GM20431 (cell line): ENCODE measurements around the gene SPRED1.

ENCODE experiments used
- in situ Hi-C: fragments of 300-500 bp; cut with MseI, MboI; formaldehyde crosslinking; loops from one replicate; pipeline ENCODE4 v1.15.0; 2020; ENCODE audit warnings: low sequenced_read_pairs; ENCODE audit not compliant: unreplicated experiment

Gene SPRED1

GRCh38 chr15:38332711-38333110 is 80.1 kb downstream of the SPRED1 start:
- in situ Hi-C loops: no loop called here

- in situ Hi-C loops: no loop called here
Measured at GRCh38 chr15:38335116-38335515, 82.5 kb downstream of the SPRED1 start.

DNA sequence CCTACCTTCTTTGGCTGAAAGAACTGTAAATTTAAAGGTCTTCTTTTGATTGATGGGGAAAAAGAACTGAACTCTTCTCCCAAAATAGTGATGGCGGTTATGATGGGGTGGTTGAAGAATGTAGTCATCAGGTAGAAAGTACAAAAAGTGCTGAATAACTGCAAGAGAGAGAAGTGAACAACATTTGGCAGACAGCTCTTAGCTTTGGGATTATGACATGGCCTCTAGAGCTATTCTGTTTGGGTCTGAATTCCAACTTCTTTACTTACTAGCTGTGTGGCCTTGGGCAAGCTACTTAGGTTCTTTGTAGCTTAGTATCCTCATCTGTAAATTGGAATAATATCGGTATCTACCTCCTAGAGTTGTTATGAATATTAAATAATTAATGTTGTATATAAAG is 91.7 kb downstream of the SPRED1 start:
- in situ Hi-C loops: no loop called here

GRCh38 chr15:38349251-38349650 is 96.6 kb downstream of the SPRED1 start:
- in situ Hi-C loops: no loop called here

DNA sequence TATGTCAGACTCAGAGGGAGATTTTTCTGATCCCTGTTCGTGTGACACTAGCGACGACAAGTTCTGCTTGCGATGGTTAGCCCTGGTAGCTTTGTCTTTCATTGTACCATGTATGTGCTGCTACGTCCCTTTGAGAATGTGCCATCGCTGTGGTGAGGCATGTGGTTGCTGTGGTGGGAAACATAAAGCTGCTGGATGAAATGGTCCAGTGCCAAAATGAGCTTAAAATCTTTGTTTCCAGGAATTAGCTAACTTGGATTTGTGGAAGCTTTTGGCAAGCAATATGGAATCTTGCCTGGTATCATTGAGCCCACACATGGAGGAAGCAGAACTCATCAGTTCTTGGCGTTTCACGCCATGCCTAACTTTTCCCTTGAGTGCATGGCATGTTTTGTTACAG is 98.8 kb downstream of the SPRED1 start:
- in situ Hi-C loops: loop anchor here (10.0 kb wide), 1 partner anchor 347 kb away; no protein-coding TSS in a partner anchor

DNA sequence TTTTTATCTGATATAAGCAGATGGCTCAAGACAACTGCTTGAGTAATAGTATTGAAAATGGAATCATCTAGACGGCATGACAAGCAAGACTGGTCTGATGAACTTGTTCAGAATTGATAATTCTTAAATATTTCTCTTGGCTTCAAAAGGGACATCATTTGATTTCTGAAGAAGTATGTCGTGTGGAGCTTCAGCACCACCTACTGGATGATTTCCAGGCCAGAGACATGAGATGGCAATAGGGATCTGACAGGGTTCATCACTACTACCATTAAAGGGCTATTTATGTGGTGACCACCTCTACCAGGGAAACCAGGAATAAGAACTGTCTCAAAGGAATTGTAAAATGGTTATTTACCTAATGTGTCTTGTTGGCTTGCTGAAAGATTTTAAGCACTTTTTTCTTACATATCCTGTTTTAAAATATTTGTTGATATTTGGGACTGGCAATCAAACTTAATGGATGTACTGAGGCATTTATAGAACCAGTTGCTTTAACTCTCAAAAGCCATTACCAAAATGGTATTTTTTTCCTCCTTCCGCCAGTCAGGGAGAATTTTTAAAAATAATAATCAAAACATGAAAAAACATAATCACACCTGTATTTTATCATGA is 101.8 kb downstream of the SPRED1 start:
- in situ Hi-C loops: loop anchor here (10.0 kb wide), 1 partner anchor 350 kb away; no protein-coding TSS in a partner anchor

DNA sequence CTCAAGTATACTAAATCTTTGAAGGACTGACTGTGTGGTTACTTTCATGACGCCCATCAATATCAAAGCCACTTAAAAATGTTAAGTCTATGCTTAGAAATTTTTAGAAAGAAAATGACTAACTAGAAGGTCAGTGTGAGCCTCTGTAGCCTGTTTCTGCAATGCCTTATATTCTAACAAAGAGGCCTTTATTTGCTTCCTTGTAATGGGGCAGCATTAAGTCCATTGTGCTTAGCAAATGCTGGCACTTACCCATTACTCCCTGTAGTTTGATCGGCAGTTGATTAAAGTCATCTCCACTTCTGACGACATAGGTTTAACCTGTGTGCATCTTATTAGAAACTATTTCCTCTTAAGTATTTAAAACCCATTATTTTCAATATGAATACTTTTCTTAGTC is 109.7 kb downstream of the SPRED1 start:
- in situ Hi-C loops: no loop called here

GRCh38 chr15:38367476-38367875 is 114.8 kb downstream of the SPRED1 start:
- in situ Hi-C loops: no loop called here

- in situ Hi-C loops: no loop called here
Measured at GRCh38 chr15:38369936-38370478, 117.4 kb downstream of the SPRED1 start.

GRCh38 chr15:38373016-38373415 is 120.4 kb downstream of the SPRED1 start:
- in situ Hi-C loops: no loop called here

GRCh38 chr15:38374029-38374428 is 121.4 kb downstream of the SPRED1 start:
- in situ Hi-C loops: no loop called here

DNA sequence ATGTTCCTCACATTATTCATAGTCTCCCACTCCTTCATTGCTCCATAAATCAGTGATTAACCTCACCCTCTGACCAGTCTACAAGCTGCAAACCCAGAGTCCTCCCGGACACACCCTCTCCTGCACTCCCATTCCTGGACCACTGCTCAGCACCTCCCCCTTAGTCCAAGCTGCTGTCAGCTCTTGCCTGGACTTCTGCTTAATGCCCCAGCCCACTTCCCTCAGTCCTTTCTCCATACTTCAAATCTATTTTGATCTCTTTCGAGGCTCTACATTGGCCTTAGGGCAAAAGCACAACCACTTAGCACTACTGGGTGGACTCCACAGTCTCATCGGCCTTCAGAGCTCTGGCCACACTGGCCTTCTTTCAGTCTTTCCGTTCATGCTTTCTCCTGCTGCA is 121.9 kb downstream of the SPRED1 start:
- in situ Hi-C loops: no loop called here

- in situ Hi-C loops: no loop called here
Measured at GRCh38 chr15:38376081-38376480, 123.4 kb downstream of the SPRED1 start.

- in situ Hi-C loops: no loop called here
Measured at GRCh38 chr15:38377636-38378035, 125.0 kb downstream of the SPRED1 start.

GRCh38 chr15:38378161-38378560 is 125.5 kb downstream of the SPRED1 start:
- in situ Hi-C loops: no loop called here

GRCh38 chr15:38389924-38390542 is 137.4 kb downstream of the SPRED1 start:
- in situ Hi-C loops: no loop called here

DNA sequence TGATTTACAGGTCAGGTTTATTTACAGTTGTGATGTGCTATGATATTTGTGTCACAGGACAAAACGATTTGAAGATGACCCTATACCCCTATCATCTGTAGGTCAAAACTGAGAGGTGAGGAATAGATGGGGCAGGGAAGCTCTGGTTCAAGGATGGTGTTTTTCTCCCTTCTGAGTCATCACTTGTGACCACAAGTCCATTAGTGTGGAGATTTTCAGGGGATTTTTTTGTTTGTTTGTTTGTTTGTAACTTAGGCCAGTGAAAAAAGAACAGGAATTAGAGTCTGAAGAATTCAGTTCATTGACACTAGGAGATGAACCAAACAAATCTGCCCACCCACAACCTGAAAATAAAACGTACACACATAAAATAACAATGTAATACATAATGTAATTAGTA is 138.6 kb downstream of the SPRED1 start:
- in situ Hi-C loops: no loop called here

DNA sequence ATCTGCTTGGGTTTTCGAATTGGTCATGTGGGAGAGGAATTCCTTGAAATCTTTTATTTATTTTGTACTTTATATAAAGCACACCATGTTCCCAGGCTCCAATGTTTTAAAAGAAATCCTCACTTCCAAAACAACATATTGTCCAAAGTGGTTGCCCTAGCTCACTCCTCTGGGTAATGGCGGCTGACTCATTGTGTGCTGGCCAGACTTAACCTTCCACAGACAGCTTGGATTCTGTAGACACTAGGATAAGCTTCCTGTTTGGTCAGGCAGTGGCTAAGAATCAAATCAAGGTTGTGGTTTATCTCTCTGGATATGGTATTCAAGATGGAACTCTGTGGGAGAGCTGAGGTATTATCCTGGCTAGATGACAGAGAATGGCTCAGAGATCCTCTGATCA is 145.5 kb downstream of the SPRED1 start:
- in situ Hi-C loops: no loop called here

DNA sequence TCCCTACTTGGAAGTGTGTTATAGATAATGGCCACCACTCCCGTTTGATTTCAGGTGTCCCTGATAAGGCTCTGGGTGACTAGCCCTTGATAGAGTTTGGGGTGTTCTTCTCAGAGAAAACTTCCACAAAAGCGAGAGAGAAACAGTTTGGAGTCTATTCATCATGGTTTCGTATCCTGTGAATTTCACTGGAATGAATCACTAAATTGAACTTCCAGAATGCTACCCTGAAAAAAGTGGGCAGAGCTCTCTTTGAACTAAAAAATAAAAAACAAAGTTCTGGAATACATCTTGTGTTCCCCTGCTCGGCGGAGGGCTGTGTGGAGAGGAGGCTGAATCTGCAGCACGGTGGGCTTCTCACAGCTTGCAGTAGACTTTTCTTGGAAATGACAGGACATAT is 148.5 kb downstream of the SPRED1 start:
- in situ Hi-C loops: no loop called here

GRCh38 chr15:38401701-38402100 is 149.1 kb downstream of the SPRED1 start:
- in situ Hi-C loops: no loop called here

DNA sequence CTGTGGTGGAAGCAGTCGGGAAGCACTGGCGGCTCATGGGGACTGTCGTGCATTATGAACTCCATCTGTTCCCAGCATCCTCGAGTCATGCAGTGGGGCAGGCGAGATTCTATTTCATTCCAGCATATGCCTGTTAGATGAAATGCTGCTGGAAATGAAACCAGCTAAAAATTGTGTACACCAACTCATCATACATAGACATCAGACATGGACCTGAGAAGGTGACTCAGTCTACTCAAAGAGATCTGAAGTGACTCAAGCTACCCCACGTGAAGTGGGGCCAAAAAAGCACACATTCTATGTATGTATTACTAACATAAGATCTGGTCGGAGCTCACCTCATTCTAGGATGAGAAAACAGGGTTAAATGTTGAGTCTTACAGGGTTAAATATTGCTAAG is 153.8 kb downstream of the SPRED1 start:
- in situ Hi-C loops: no loop called here
